Osteoblast (primary cell): ENCODE data around the gene ULK2. TPM values are rescaled to one million over a fixed set of nuclear protein-coding genes. Genes with fewer than 3 reads are reported as not detected.
A peak's percentile ranks its signal among the peaks of the same experiment; 100 is the strongest.

ENCODE experiments used
- DNase-seq: peaks from one replicate; pipeline ENCODE4 v3.0.0; 2011; ENCODE audit warnings: low spot score, mixed read lengths; ENCODE audit not compliant: insufficient read length; ENCODE audit errors: missing footprints
- H2AFZ ChIP-seq: 2 replicates; pipeline ENCODE4 v1.6.0; 2011; ENCODE audit warnings: mild to moderate bottlenecking, low read length
- H3K27ac ChIP-seq: 2 replicates; pipeline ENCODE4 v1.5.1; 2011; ENCODE audit warnings: mild to moderate bottlenecking, low read depth, low read length, moderate library complexity
- H3K27me3 ChIP-seq: 2 replicates; pipeline ENCODE4 v1.6.0; 2012; ENCODE audit warnings: mild to moderate bottlenecking, control low read depth, inconsistent platforms, low read length, moderate library complexity; ENCODE audit not compliant: insufficient read depth
- H3K36me3 ChIP-seq: 2 replicates; pipeline ENCODE4 v1.5.1; 2011; ENCODE audit warnings: mild to moderate bottlenecking, low read length, control low read depth, moderate library complexity; ENCODE audit not compliant: insufficient read depth
- H3K4me1 ChIP-seq: 2 replicates; pipeline ENCODE4 v1.5.1; 2011; ENCODE audit warnings: mild to moderate bottlenecking, low read length, control low read depth, moderate library complexity; ENCODE audit not compliant: insufficient read depth
- H3K4me2 ChIP-seq: 2 replicates; pipeline ENCODE4 v1.6.0; 2011; ENCODE audit warnings: mild to moderate bottlenecking, low read length; ENCODE audit not compliant: insufficient read depth
- H3K4me3 ChIP-seq: fragments of 200-600 bp; sonication (generic); 3 replicates; pipeline ENCODE4 v1.5.1; 2012; ENCODE audit warnings: mild to moderate bottlenecking, low read length, inconsistent platforms; ENCODE audit not compliant: insufficient read depth
- H3K79me2 ChIP-seq: 2 replicates; pipeline ENCODE4 v1.6.0; 2012; ENCODE audit warnings: mild to moderate bottlenecking, low read length, control low read depth, inconsistent platforms; ENCODE audit not compliant: insufficient read depth
- H3K9me3 ChIP-seq: 2 replicates; pipeline ENCODE4 v1.5.1; 2011; ENCODE audit warnings: low read depth, low read length, control low read depth
- H4K20me1 ChIP-seq: 2 replicates; pipeline ENCODE4 v1.6.0; 2012; ENCODE audit warnings: mild to moderate bottlenecking, low read length, control low read depth; ENCODE audit not compliant: insufficient read depth
- CTCF ChIP-seq: IDR thresholded peaks from 2 replicates; pipeline ENCODE4 v1.5.1; 2011; ENCODE audit warnings: mild to moderate bottlenecking, low read depth, low read length, moderate library complexity; ENCODE audit errors: extremely low read depth
- total RNA-seq: library from RNA; depleted of rRNA; stranded (reverse); fragments of >200 nt; gene quantifications from 2 replicates; pipeline ENCODE4 v1.2.3, GENCODE V29; 2012

ULK2 gene
- total RNA-seq, 1 donor = 27.5 TPM

DNA sequence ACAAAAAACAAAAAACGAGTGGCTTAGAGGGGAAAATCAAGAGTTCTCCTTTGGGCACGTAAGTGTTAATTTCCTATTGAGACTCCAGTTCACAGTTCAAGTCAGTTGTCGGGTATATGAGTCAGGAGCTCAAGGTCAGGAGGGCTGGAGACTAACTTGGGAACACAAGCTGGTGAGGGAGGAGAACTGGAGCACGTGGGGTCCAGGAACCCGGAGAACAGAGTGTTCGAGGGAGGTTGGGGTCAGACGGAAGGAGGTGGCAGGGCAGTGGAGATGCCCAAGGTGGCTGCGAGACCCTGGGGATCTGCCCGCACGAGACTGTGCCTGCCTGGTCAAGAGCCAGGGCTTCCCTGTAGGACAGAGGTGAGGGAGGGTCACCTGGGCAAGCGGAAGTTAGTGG is 131.7 kb downstream of the ULK2 start:
- H3K4me3 ChIP-seq = no peak overlapping the region
- no peak overlapping the region for H3K4me2 ChIP-seq
- no peak overlapping the region for H3K27ac ChIP-seq
- no peaks in the 10 kb centered on the region for H3K4me1 ChIP-seq
- H3K27me3 ChIP-seq = no peaks in the 10 kb centered on the region
- TF ChIP-seq CTCF = no peak
- peak; percentile 34 for DNase-seq
- H3K79me2 ChIP-seq = no peaks in the 10 kb centered on the region
- no peaks in the 10 kb centered on the region for H3K36me3 ChIP-seq
- H4K20me1 ChIP-seq = no peaks in the 10 kb centered on the region
- H3K9me3 ChIP-seq = no peaks in the 10 kb centered on the region
- H2AFZ ChIP-seq = no peak overlapping the region

GRCh38 chr17:19733953-19734526 is 133.7 kb downstream of the ULK2 start:
- no peak for TF ChIP-seq CTCF
- no peaks in the 10 kb centered on the region for H3K9me3 ChIP-seq
- no peak for DNase-seq
- no peaks in the 10 kb centered on the region for H3K27me3 ChIP-seq
- H3K4me1 ChIP-seq = no peaks in the 10 kb centered on the region
- H3K36me3 ChIP-seq = no peaks in the 10 kb centered on the region
- H3K4me3 ChIP-seq = no peak overlapping the region
- H4K20me1 ChIP-seq = no peaks in the 10 kb centered on the region
- no peak overlapping the region for H2AFZ ChIP-seq
- H3K4me2 ChIP-seq = no peak overlapping the region
- no peaks in the 10 kb centered on the region for H3K79me2 ChIP-seq
- H3K27ac ChIP-seq = no peak overlapping the region

DNA sequence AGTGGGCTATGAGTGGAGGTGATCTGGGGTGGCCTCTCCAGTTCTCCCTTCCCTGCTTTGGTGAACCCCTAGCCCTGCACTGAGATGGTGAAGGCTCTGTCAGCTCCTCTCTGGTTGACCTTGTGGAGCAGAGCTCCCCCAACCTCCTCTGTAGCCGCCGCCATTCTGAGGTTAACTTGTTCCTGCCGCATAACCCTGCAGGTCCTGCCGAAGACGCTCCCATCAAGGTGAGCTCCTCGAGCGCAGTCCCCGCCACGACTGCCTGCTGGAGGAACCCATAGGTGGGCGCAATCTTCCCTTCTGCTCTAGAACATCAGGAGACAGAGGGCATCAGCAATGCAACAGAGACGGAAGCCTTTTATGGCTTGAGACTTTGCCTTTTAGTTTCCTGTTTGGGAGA is 136.1 kb downstream of the ULK2 start:
- peak; percentile 41 for DNase-seq
- Histone ChIP-seq H3K27ac (no peak overlapping the region), H3K79me2 (no peaks in the 10 kb centered on the region), H3K4me2 (no peak overlapping the region), H3K27me3 (no peaks in the 10 kb centered on the region), H3K9me3 (no peaks in the 10 kb centered on the region), H4K20me1 (no peaks in the 10 kb centered on the region), H3K36me3 (no peaks in the 10 kb centered on the region), H2AFZ (no peak overlapping the region), H3K4me1 (peaks cover 18% of the 10 kb centered on the region), H3K4me3 (no peak overlapping the region)
- no peak for TF ChIP-seq CTCF

DNA sequence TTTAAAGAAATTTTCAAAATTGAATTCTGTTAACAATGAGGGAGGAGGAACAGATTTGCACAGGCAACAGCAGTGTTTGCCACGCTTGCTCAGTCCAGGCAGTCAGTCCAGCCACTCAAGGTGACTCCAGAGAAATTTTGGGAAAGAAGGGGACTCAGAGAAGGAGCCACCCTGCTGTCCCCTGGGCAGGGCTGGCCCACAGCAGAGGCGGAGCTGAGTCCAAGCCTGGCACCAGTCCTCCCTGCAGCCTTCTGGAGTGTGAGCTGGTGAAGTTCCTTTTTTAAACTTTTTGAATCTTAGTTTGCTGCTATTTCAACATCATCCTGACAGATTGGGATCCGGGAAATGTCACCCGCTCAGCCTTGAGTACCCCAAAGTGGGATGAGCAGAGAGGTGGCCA is 136.9 kb downstream of the ULK2 start:
- no peak for TF ChIP-seq CTCF
- H3K79me2 ChIP-seq = no peaks in the 10 kb centered on the region
- H3K36me3 ChIP-seq = no peaks in the 10 kb centered on the region
- H3K9me3 ChIP-seq = no peaks in the 10 kb centered on the region
- no peak overlapping the region for H3K4me2 ChIP-seq
- no peaks in the 10 kb centered on the region for H3K27me3 ChIP-seq
- no peak overlapping the region for H3K4me3 ChIP-seq
- DNase-seq = peak; percentile 43
- H3K27ac ChIP-seq = no peak overlapping the region
- peaks cover 18% of the 10 kb centered on the region for H3K4me1 ChIP-seq
- no peaks in the 10 kb centered on the region for H4K20me1 ChIP-seq
- no peak overlapping the region for H2AFZ ChIP-seq
